HepG2 (cell line): ENCODE results near the gene FGD2. TPM values are rescaled to one million over a fixed set of nuclear protein-coding genes. Genes with fewer than 3 reads are reported as not detected.

ENCODE experiments used
- ARHGAP35 ChIP-seq: sonication (generic); formaldehyde crosslinking; IDR thresholded peaks from 2 replicates; pipeline ENCODE4 v1.9.0; 2022; ENCODE audit warnings: mild to moderate bottlenecking, inconsistent platforms, moderate library complexity, missing genetic modification reagents, borderline replicate concordance
- ATF7-NPFF ChIP-seq: sonication (generic); formaldehyde crosslinking; IDR thresholded peaks from 2 replicates; pipeline ENCODE4 v1.8.1; 2023; ENCODE audit warnings: mild to moderate bottlenecking, low read depth, missing genetic modification reagents, moderate library complexity
- BORCS8-MEF2B ChIP-seq: sonication (generic); formaldehyde crosslinking; IDR thresholded peaks from 2 replicates; pipeline ENCODE4 v1.8.0; 2022; ENCODE audit warnings: mild to moderate bottlenecking, missing genetic modification reagents
- EP300 ChIP-seq, 3 experiments: sonication (generic) in 1 of 3; formaldehyde crosslinking in 1 of 3; IDR thresholded peaks; 2 replicates each; pipeline versions ENCODE4 v1.5.1 to v1.6.1; 2011 to 2020; ENCODE audit warnings: low read depth in 2 of 3, low read length in 2 of 3, borderline replicate concordance in 1 of 3, improper control_type of control experiment in 1 of 3, mild to moderate bottlenecking in 1 of 3, missing genetic modification reagents in 1 of 3, moderate library complexity in 1 of 3
- FIP1L1 ChIP-seq: fragments of 200-400 bp; formaldehyde crosslinking; IDR thresholded peaks from 2 replicates; pipeline ENCODE4 v1.6.1; 2018; ENCODE audit warnings: low read depth, mild to moderate bottlenecking, low read length, moderate library complexity, borderline replicate concordance; ENCODE audit not compliant: insufficient read depth
- GLI4 ChIP-seq: sonication (generic); formaldehyde crosslinking; IDR thresholded peaks from 2 replicates; pipeline ENCODE4 v1.5.1; 2020; ENCODE audit warnings: missing genetic modification reagents, mild to moderate bottlenecking, moderate library complexity, borderline replicate concordance
- MZF1 ChIP-seq: sonication (generic); formaldehyde crosslinking; IDR thresholded peaks from 2 replicates; pipeline ENCODE4 v1.8.1; 2023; ENCODE audit warnings: mild to moderate bottlenecking, missing genetic modification reagents, borderline replicate concordance
- NFYB ChIP-seq: sonication (generic); formaldehyde crosslinking; IDR thresholded peaks from 2 replicates; pipeline ENCODE4 v1.4.0; 2020; ENCODE audit warnings: missing genetic modification reagents
- PRDM10 ChIP-seq: sonication (generic); formaldehyde crosslinking; IDR thresholded peaks from 2 replicates; pipeline ENCODE4 v1.4.0; 2020; ENCODE audit warnings: low read depth, missing genetic modification reagents
- REL ChIP-seq: sonication (generic); formaldehyde crosslinking; conservative IDR thresholded peaks from 2 replicates; pipeline ENCODE4 v1.8.0; 2022; ENCODE audit warnings: mild to moderate bottlenecking, missing genetic modification reagents, moderate library complexity
- ZBTB3 ChIP-seq: sonication (generic); formaldehyde crosslinking; IDR thresholded peaks from 2 replicates; pipeline ENCODE4 v1.4.0; 2020; ENCODE audit warnings: low read depth, mild to moderate bottlenecking, moderate library complexity, missing genetic modification reagents, borderline replicate concordance
- ZBTB42 ChIP-seq: sonication (generic); formaldehyde crosslinking; IDR thresholded peaks from 2 replicates; pipeline ENCODE4 v1.5.0; 2020; ENCODE audit warnings: mild to moderate bottlenecking, missing genetic modification reagents
- ZFP62 ChIP-seq: sonication (generic); formaldehyde crosslinking; IDR thresholded peaks from 2 replicates; pipeline ENCODE4 v1.4.0; 2020; ENCODE audit warnings: missing genetic modification reagents
- ZNF570 ChIP-seq: sonication (generic); formaldehyde crosslinking; IDR thresholded peaks from 2 replicates; pipeline ENCODE4 v1.4.0; 2020; ENCODE audit warnings: mild to moderate bottlenecking, missing genetic modification reagents, borderline replicate concordance
- ZNF709 ChIP-seq: sonication (generic); formaldehyde crosslinking; IDR thresholded peaks from 2 replicates; pipeline ENCODE4 v1.5.0; 2020; ENCODE audit warnings: mild to moderate bottlenecking, missing genetic modification reagents
- ZNF737 ChIP-seq: sonication (generic); formaldehyde crosslinking; IDR thresholded peaks from 2 replicates; pipeline ENCODE4 v1.5.0; 2020; ENCODE audit warnings: missing genetic modification reagents, mild to moderate bottlenecking, borderline replicate concordance
- ZNF792 ChIP-seq: IDR thresholded peaks from 2 replicates; pipeline ENCODE4 v1.6.1; 2016
- polyA plus RNA-seq, 8 experiments: library from polyadenylated mRNA; depleted of rRNA in 3 of 8; stranded (reverse) in 7 of 8; unstranded in 1 of 8; fragments of >200 nt; fragmentation: Illumina TruSeq in 4 of 8; extraction: Trizol in 4 of 8; gene quantifications; 2 replicates each; pipeline versions ENCODE4 v1.2.1 to v1.2.3, GENCODE V29; 2011 to 2016; ENCODE audit warnings: low read depth in 4 of 8, missing spikeins in 1 of 8, mixed read lengths in 1 of 8; ENCODE audit not compliant: insufficient read depth in 1 of 8
- total RNA-seq, 5 experiments: library from RNA; depleted of rRNA; stranded (reverse); fragments of >200 nt; fragmentation: Illumina TruSeq; extraction: Trizol; gene quantifications; 2 replicates each; pipeline ENCODE4 v1.2.3, GENCODE V29; 2016; ENCODE audit warnings: low read depth in 1 of 5
- TF ChIP-seq, protein P1 (sequence below): sonication (generic); formaldehyde crosslinking; IDR thresholded peaks from 2 replicates; pipeline ENCODE4 v1.9.0; 2021; ENCODE audit warnings: missing genetic modification reagents, borderline replicate concordance
- TF ChIP-seq, protein P2 (sequence below): sonication (generic); formaldehyde crosslinking; IDR thresholded peaks from 2 replicates; pipeline ENCODE4 v1.5.0; 2020; ENCODE audit warnings: mild to moderate bottlenecking, missing genetic modification reagents

The FGD2 gene
- total and polyA plus RNA-seq, 2 of the 13 experiments (the other 11 are each of a cell fraction or from before 2014, with no cell fraction given), result not detected

GRCh38 chr6:36985808-36986703 lies 19.4 kb upstream of the FGD2 start, which contains the start of gene MTCH1 (continued):
- TF ChIP-seq PRDM10 (CRISPR knock-in tag) (peak; percentile 98), ZNF792 (CRISPR knock-in tag) (peak; percentile 89), EP300 (IDR thresholded peaks at IDR 0.05; ENCODE audit: low read depth in 2 of 2, low read length in 2 of 2) (peak in 1 of 2 experiments; percentile 35; a peak in 2 of 4 replicates), EP300 (CRISPR knock-in tag; IDR thresholded peaks at IDR 0.05; ENCODE audit: borderline replicate concordance) (peak; percentile 25; the same call in 1 of the 2 replicates), FIP1L1 (no peak), ZNF709 (CRISPR knock-in tag) (peak; percentile 71; the same call in 1 of the 2 replicates), ZBTB3 (peak; percentile 69; the same call in 1 of the 2 replicates), GLI4 (CRISPR knock-in tag) (peak; percentile 91; the same call in 1 of the 2 replicates), NFYB (CRISPR knock-in tag) (no peak; the same call in none of the 2 replicates), BORCS8-MEF2B (CRISPR knock-in tag) (peak; percentile 91), ZNF737 (CRISPR knock-in tag) (0 out of 2 replicates have a peak, but pooled peaks have one; percentile 42), MZF1 (CRISPR knock-in tag) (no peak), ARHGAP35 (CRISPR knock-in tag) (no peak), ZFP62 (no peak; the same call in 1 of the 2 replicates), ATF7-NPFF (CRISPR knock-in tag) (peak; percentile 97), ZNF570 (0 out of 2 replicates have a peak, but pooled peaks have one; percentile 44), ZBTB42 (CRISPR knock-in tag) (peak; percentile 58; the same call in 1 of the 2 replicates), REL (CRISPR knock-in tag) (peak; percentile 72; the same call in 1 of the 2 replicates)
- TF ChIP-seq, protein P1, sequence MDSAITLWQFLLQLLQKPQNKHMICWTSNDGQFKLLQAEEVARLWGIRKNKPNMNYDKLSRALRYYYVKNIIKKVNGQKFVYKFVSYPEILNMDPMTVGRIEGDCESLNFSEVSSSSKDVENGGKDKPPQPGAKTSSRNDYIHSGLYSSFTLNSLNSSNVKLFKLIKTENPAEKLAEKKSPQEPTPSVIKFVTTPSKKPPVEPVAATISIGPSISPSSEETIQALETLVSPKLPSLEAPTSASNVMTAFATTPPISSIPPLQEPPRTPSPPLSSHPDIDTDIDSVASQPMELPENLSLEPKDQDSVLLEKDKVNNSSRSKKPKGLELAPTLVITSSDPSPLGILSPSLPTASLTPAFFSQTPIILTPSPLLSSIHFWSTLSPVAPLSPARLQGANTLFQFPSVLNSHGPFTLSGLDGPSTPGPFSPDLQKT (CRISPR knock-in tag), result no peak; the same call in 1 of the 2 replicates
- TF ChIP-seq, protein P2, sequence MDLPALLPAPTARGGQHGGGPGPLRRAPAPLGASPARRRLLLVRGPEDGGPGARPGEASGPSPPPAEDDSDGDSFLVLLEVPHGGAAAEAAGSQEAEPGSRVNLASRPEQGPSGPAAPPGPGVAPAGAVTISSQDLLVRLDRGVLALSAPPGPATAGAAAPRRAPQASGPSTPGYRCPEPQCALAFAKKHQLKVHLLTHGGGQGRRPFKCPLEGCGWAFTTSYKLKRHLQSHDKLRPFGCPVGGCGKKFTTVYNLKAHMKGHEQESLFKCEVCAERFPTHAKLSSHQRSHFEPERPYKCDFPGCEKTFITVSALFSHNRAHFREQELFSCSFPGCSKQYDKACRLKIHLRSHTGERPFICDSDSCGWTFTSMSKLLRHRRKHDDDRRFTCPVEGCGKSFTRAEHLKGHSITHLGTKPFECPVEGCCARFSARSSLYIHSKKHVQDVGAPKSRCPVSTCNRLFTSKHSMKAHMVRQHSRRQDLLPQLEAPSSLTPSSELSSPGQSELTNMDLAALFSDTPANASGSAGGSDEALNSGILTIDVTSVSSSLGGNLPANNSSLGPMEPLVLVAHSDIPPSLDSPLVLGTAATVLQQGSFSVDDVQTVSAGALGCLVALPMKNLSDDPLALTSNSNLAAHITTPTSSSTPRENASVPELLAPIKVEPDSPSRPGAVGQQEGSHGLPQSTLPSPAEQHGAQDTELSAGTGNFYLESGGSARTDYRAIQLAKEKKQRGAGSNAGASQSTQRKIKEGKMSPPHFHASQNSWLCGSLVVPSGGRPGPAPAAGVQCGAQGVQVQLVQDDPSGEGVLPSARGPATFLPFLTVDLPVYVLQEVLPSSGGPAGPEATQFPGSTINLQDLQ (CRISPR knock-in tag), result peak; percentile 39; the same call in 1 of the 2 replicates
